ENCODE data around the gene ITM2A. TPM values are rescaled to one million over a fixed set of nuclear protein-coding genes. Genes with fewer than 3 reads are reported as not detected.

Gene ITM2A
- total and polyA plus RNA-seq, 2 of the 4 experiments (the other 2 are of a cell fraction): not detected

GRCh38 chrX:79412972-79413371 lies 45.8 kb upstream of the ITM2A start:
- Histone ChIP-seq H3K9ac (ENCODE audit: low read depth, low read length) (no peak overlapping the region), H3K56ac (ENCODE audit: extremely low read depth, insufficient read depth, low read length) (no peak overlapping the region), H3K4me3 (ENCODE audit: insufficient read depth, low read depth, low read length) (no peak overlapping the region), H2BK15ac (ENCODE audit: low read depth, low read length) (no peak overlapping the region), H2BK20ac (ENCODE audit: low read depth, low read length) (no peak overlapping the region), H3K36me3 (ENCODE audit: control insufficient read depth, insufficient read depth, low read length) (no peaks in the 10 kb centered on the region), H2BK120ac (ENCODE audit: low read depth, low read length) (no peak overlapping the region), H2BK5ac (ENCODE audit: low read depth, low read length, poor library complexity, severe bottlenecking) (no peak overlapping the region), H3K23ac (ENCODE audit: low read depth, low read length) (no peak overlapping the region), H2AK9ac (replicated peaks; ENCODE audit: low read depth, low read length, poor library complexity) (no peak overlapping the region), H3K9me1 (ENCODE audit: insufficient read depth, low read length) (no peaks in the 10 kb centered on the region), H4K8ac (ENCODE audit: low read depth in 2 of 2, low read length in 2 of 2) (no peak overlapping the region), H3K4me2 (ENCODE audit: low read depth, low read length) (peak overlapping the region; percentile 45; the same call in 1 of the 2 replicates), H3K4me1 (ENCODE audit: control insufficient read depth, insufficient read depth, low read length) (no peaks in the 10 kb centered on the region), H2AK5ac (ENCODE audit: low read depth, low read length) (no peak overlapping the region), H3K9me3 (ENCODE audit: control insufficient read depth, insufficient read depth, low read length) (no peaks in the 10 kb centered on the region), H2AFZ (replicated peaks; ENCODE audit: low read length, poor library complexity) (no peak overlapping the region), H4K20me1 (ENCODE audit: insufficient read depth, low read length) (no peaks in the 10 kb centered on the region), H3K14ac (replicated peaks; ENCODE audit: low read depth, low read length) (no peak overlapping the region), H3K79me1 (ENCODE audit: low read depth in 1 of 2, low read length in 2 of 2) (no peaks in the 10 kb centered on the region), H3K18ac (ENCODE audit: low read depth, low read length) (no peak overlapping the region), H4K91ac (ENCODE audit: insufficient read depth, low read depth, low read length) (no peak overlapping the region), H4K5ac (ENCODE audit: low read depth, low read length) (no peak overlapping the region), H3K27me3 (ENCODE audit: control insufficient read depth, insufficient read depth, low read length) (no peaks in the 10 kb centered on the region), H3K4ac (ENCODE audit: low read depth, low read length) (no peak overlapping the region), H3K27ac (ENCODE audit: insufficient read depth, low read length) (no peak overlapping the region)
- no CpG with 5 or more reads among the region's 6 CpGs for WGBS, 2 experiments (ENCODE audit: extremely low coverage in 2 of 2, insufficient read length in 1 of 2)
- TF ChIP-seq MAZ (IDR thresholded peaks at IDR 0.05; ENCODE audit: borderline replicate concordance, low read depth, low read length) (no peak), CEBPB (IDR thresholded peaks at IDR 0.05; ENCODE audit: low read depth, low read length) (no peak), CTCF (conservative IDR thresholded peaks at IDR 0.05; ENCODE audit: low read depth, low read length) (peak; percentile 34), BHLHE40 (IDR thresholded peaks at IDR 0.05; ENCODE audit: low read depth, low read length) (no peak), FOS (IDR thresholded peaks at IDR 0.05; ENCODE audit: low read depth, low read length) (no peak), SMC3 (IDR thresholded peaks at IDR 0.05; ENCODE audit: low read depth, low read length) (0 out of 2 replicates have a peak, but pooled peaks have one; percentile 5), MXI1 (IDR thresholded peaks at IDR 0.05; ENCODE audit: borderline replicate concordance, low read depth, low read length) (no peak), RCOR1 (IDR thresholded peaks at IDR 0.05; ENCODE audit: insufficient replicate concordance, low read length) (no peak)
- POLR2A ChIA-PET (ENCODE audit: unreplicated experiment): no interaction called here
- in situ Hi-C loops (cut with MboI; ENCODE audit: low sequenced_read_pairs): no loop called here
- no peak for ATAC-seq (ENCODE audit: low read depth)
- DNase-seq: peak; percentile 1
- dilution Hi-C loops (cut with HindIII; ENCODE audit: low sequenced_read_pairs, unreplicated experiment): no loop called here
- intact Hi-C loops (cut with micrococcal nuclease): loop anchor here (2.0 kb wide), 1 partner anchor 858 kb away; no protein-coding TSS in a partner anchor
- BruUV-seq (replicated peaks): no TSS peak
- CTCF ChIA-PET: no interaction called here

All from IMR-90 (cell line).